ENCODE data around the gene MAP4K4. TPM values are rescaled to one million over a fixed set of nuclear protein-coding genes. Genes with fewer than 3 reads are reported as not detected.
"Not testable (repeated sequence)": the region's sequence is repeated elsewhere in the genome, so short reads cannot be mapped to it uniquely, and the experiment has no call there.

Gene MAP4K4
- total RNA-seq, 1 donor from 2014 or later = 91.9 TPM

GRCh38 chr2:101744832-101745231, 47.3 kb downstream of the MAP4K4 start:
- H3K4me1 ChIP-seq = peaks cover 37% of the 10 kb centered on the region
- TF ChIP-seq EZH2phosphoT487 (IDR thresholded peaks at IDR 0.05) (no peak), CTCF (IDR thresholded peaks at IDR 0.05) (no peak), EZH2 (IDR thresholded peaks at IDR 0.05) (no peak)
- H4K20me1 ChIP-seq (ENCODE audit: low read depth) = peaks cover 76% of the 10 kb centered on the region
- H3K9me3 ChIP-seq (ENCODE audit: low read depth) = no peaks in the 10 kb centered on the region
- peaks cover 24% of the 10 kb centered on the region for H3F3A ChIP-seq (ENCODE audit: low read depth)
- H2AFZ ChIP-seq (replicated peaks) = no peak overlapping the region
- no peaks in the 10 kb centered on the region for H3K36me3 ChIP-seq
- peaks cover 85% of the 10 kb centered on the region for H3K79me2 ChIP-seq (ENCODE audit: low read depth)
- Mint-ChIP-seq H3K4me1 (peaks cover 36% of the 10 kb centered on the region), H3K9me3 (peaks cover 7% of the 10 kb centered on the region), H3K27me3 (ENCODE audit: insufficient read depth, low read depth) (no peaks in the 10 kb centered on the region), H3K36me3 (peaks cover 10% of the 10 kb centered on the region), H3K4me3 (no peak overlapping the region), H3K27ac (no peak overlapping the region)
- DNase-seq (ENCODE audit: low spot score) = no peak
- H3K9ac ChIP-seq = no peak overlapping the region
- H3K4me3 ChIP-seq = no peak overlapping the region
- H3K27me3 ChIP-seq = no peaks in the 10 kb centered on the region
- H3K4me2 ChIP-seq = no peak overlapping the region
- no peak overlapping the region for H3K27ac ChIP-seq

- Histone ChIP-seq H2AFZ (replicated peaks) (no peak overlapping the region), H3K27ac (no peak overlapping the region), H3K4me1 (peaks cover 37% of the 10 kb centered on the region), H3K4me2 (no peak overlapping the region), H3K4me3 (no peak overlapping the region), H3F3A (ENCODE audit: low read depth) (peaks cover 17% of the 10 kb centered on the region), H3K36me3 (no peaks in the 10 kb centered on the region), H3K9me3 (ENCODE audit: low read depth) (no peaks in the 10 kb centered on the region), H3K79me2 (ENCODE audit: low read depth) (peaks cover 81% of the 10 kb centered on the region), H4K20me1 (ENCODE audit: low read depth) (peaks cover 73% of the 10 kb centered on the region), H3K27me3 (no peaks in the 10 kb centered on the region), H3K9ac (no peak overlapping the region)
- H3K9me3 Mint-ChIP-seq = peaks cover 6% of the 10 kb centered on the region
- peaks cover 37% of the 10 kb centered on the region for H3K4me1 Mint-ChIP-seq
- H3K36me3 Mint-ChIP-seq = peaks cover 10% of the 10 kb centered on the region
- DNase-seq (ENCODE audit: low spot score) = no peak
- no peaks in the 10 kb centered on the region for H3K27me3 Mint-ChIP-seq (ENCODE audit: insufficient read depth, low read depth)
- no peak overlapping the region for H3K27ac Mint-ChIP-seq
- H3K4me3 Mint-ChIP-seq = no peak overlapping the region
- TF ChIP-seq EZH2 (IDR thresholded peaks at IDR 0.05) = no peak
- no peak for TF ChIP-seq CTCF (IDR thresholded peaks at IDR 0.05)
- no peak for TF ChIP-seq EZH2phosphoT487 (IDR thresholded peaks at IDR 0.05)
Observed at GRCh38 chr2:101745711-101746694, 48.5 kb downstream of the MAP4K4 start.

GRCh38 chr2:101748000-101748399, 50.5 kb downstream of the MAP4K4 start:
- Mint-ChIP-seq H3K36me3 (peaks cover 10% of the 10 kb centered on the region), H3K9me3 (peaks cover 6% of the 10 kb centered on the region), H3K27me3 (ENCODE audit: insufficient read depth, low read depth) (no peaks in the 10 kb centered on the region), H3K27ac (no peak overlapping the region), H3K4me1 (peaks cover 42% of the 10 kb centered on the region), H3K4me3 (no peak overlapping the region)
- H4K20me1 ChIP-seq (ENCODE audit: low read depth) = peaks cover 75% of the 10 kb centered on the region
- H3K27ac ChIP-seq = no peak overlapping the region
- no peak for TF ChIP-seq CTCF (IDR thresholded peaks at IDR 0.05)
- no peak for TF ChIP-seq EZH2 (IDR thresholded peaks at IDR 0.05)
- TF ChIP-seq EZH2phosphoT487 (IDR thresholded peaks at IDR 0.05) = no peak
- no peak overlapping the region for H3K4me3 ChIP-seq
- H3K4me1 ChIP-seq = peaks cover 40% of the 10 kb centered on the region
- no peaks in the 10 kb centered on the region for H3K36me3 ChIP-seq
- no peak overlapping the region for H3K4me2 ChIP-seq
- DNase-seq (ENCODE audit: low spot score) = no peak
- H3F3A ChIP-seq (ENCODE audit: low read depth) = peaks cover 4% of the 10 kb centered on the region
- H3K27me3 ChIP-seq = no peaks in the 10 kb centered on the region
- no peaks in the 10 kb centered on the region for H3K9me3 ChIP-seq (ENCODE audit: low read depth)
- H3K79me2 ChIP-seq (ENCODE audit: low read depth) = peaks cover 83% of the 10 kb centered on the region
- no peak overlapping the region for H3K9ac ChIP-seq
- no peak overlapping the region for H2AFZ ChIP-seq (replicated peaks)

DNA sequence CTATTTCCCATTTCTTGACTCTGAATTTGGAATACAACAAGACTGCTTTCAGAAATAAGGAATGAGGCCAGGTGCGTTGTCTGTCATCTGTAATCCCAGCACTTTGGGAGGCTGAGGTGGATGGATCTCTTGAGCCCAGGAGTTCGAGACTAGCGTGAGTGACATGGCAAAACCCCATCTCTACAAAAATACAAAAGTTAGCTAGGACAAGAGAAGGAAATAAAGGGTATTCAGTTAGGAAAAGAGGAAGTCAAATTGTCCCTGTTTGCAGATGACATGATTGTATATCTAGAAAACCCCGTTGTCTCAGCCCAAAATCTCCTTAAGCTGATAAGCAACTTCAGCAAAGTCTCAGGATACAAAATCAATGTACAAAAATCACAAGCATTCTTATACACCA, 51.0 kb downstream of the MAP4K4 start:
- H3K36me3 Mint-ChIP-seq; H3K27me3 ChIP-seq; H3K9me3 ChIP-seq (ENCODE audit: low read depth); H3K9ac ChIP-seq; H3K27me3 Mint-ChIP-seq (ENCODE audit: insufficient read depth, low read depth); H3K4me2 ChIP-seq; H3K27ac ChIP-seq; H3K36me3 ChIP-seq; H3K4me3 ChIP-seq; H2AFZ ChIP-seq (replicated peaks); H3K4me3 Mint-ChIP-seq; H3F3A ChIP-seq (ENCODE audit: low read depth); H3K9me3 Mint-ChIP-seq; H3K27ac Mint-ChIP-seq; DNase-seq (ENCODE audit: low spot score): not testable (repeated sequence)
- Histone ChIP-seq H3K4me1 (peaks cover 40% of the 10 kb centered on the region), H4K20me1 (ENCODE audit: low read depth) (peaks cover 75% of the 10 kb centered on the region), H3K79me2 (ENCODE audit: low read depth) (peaks cover 83% of the 10 kb centered on the region)
- H3K4me1 Mint-ChIP-seq = peaks cover 42% of the 10 kb centered on the region

Measured in neural progenitor cell (in vitro differentiated cells).